ENCODE results near the gene LAMA5.
A peak's percentile ranks its signal among the peaks of the same experiment; 100 is the strongest.
"Not testable (repeated sequence)": the region's sequence is repeated elsewhere in the genome, so short reads cannot be mapped to it uniquely, and the experiment has no call there.

The LAMA5 gene

GRCh38 chr20:62382306-62383198, 15.4 kb upstream of the LAMA5 start:
- peaks cover 23% of the 10 kb centered on the region for H3K4me1 Mint-ChIP-seq (ENCODE audit: low read depth)
- peaks cover 4% of the 10 kb centered on the region for H3K9me3 Mint-ChIP-seq (ENCODE audit: low read depth)
- no peak overlapping the region for H3K4me3 Mint-ChIP-seq
- peaks cover 7% of the 10 kb centered on the region for H3K36me3 Mint-ChIP-seq
- no peaks in the 10 kb centered on the region for H3K27me3 Mint-ChIP-seq
- H3K27ac Mint-ChIP-seq = no peak overlapping the region

DNA sequence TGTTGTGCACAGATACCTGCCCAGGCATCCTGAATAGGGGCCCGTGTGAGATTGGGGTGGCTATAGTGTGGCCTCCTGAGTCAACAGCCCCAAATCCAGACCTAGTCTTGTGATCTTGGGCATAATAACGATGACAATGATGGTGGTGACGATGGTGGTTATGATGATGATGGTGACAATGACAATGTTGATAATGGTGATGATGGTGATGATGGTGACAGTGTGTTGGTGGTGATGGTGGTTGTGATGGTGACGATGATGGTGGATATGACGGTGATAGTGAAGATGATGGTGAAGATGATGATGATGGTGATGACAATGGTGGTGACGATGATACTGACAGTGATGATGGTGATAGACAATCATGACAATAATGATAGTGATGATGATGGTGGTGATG, 14.7 kb upstream of the LAMA5 start:
- H3K4me3 Mint-ChIP-seq = no peak overlapping the region
- H3K27ac Mint-ChIP-seq = no peak overlapping the region
- no peaks in the 10 kb centered on the region for H3K27me3 Mint-ChIP-seq
- H3K4me1 Mint-ChIP-seq (ENCODE audit: low read depth) = peaks cover 23% of the 10 kb centered on the region
- H3K9me3 Mint-ChIP-seq (ENCODE audit: low read depth) = peaks cover 4% of the 10 kb centered on the region
- peaks cover 7% of the 10 kb centered on the region for H3K36me3 Mint-ChIP-seq

- peak overlapping the region; percentile 54 for H3K27ac Mint-ChIP-seq
- H3K9me3 Mint-ChIP-seq (ENCODE audit: low read depth) = peaks cover 4% of the 10 kb centered on the region
- peaks cover 23% of the 10 kb centered on the region for H3K4me1 Mint-ChIP-seq (ENCODE audit: low read depth)
- H3K27me3 Mint-ChIP-seq = no peaks in the 10 kb centered on the region
- H3K4me3 Mint-ChIP-seq = no peak overlapping the region
- H3K36me3 Mint-ChIP-seq = peaks cover 7% of the 10 kb centered on the region
Observed at GRCh38 chr20:62381202-62381797, 14.2 kb upstream of the LAMA5 start.

GRCh38 chr20:62378215-62378614, 11.1 kb upstream of the LAMA5 start:
- Mint-ChIP-seq H3K36me3 (peaks cover 7% of the 10 kb centered on the region), H3K9me3 (ENCODE audit: low read depth) (peaks cover 4% of the 10 kb centered on the region), H3K27ac (no peak overlapping the region), H3K27me3 (no peaks in the 10 kb centered on the region), H3K4me1 (ENCODE audit: low read depth) (peaks cover 8% of the 10 kb centered on the region), H3K4me3 (no peak overlapping the region)

- peaks cover 4% of the 10 kb centered on the region for H3K9me3 Mint-ChIP-seq (ENCODE audit: low read depth)
Observed at GRCh38 chr20:62377615-62378178, 10.6 kb upstream of the LAMA5 start.

GRCh38 chr20:62377064-62377461, 10.0 kb upstream of the LAMA5 start:
- no peak overlapping the region for H3K4me3 Mint-ChIP-seq
- peaks cover 2% of the 10 kb centered on the region for H3K4me1 Mint-ChIP-seq (ENCODE audit: low read depth)
- H3K9me3 Mint-ChIP-seq (ENCODE audit: low read depth) = peaks cover 3% of the 10 kb centered on the region
- peaks cover 4% of the 10 kb centered on the region for H3K36me3 Mint-ChIP-seq
- no peaks in the 10 kb centered on the region for H3K27me3 Mint-ChIP-seq
- no peak overlapping the region for H3K27ac Mint-ChIP-seq

More at GRCh38 chr20:62377615-62378178, 10.6 kb upstream of the LAMA5 start:
- H3K4me1 Mint-ChIP-seq (ENCODE audit: low read depth) = peaks cover 6% of the 10 kb centered on the region
- no peak overlapping the region for H3K4me3 Mint-ChIP-seq
- no peak overlapping the region for H3K27ac Mint-ChIP-seq
- peaks cover 7% of the 10 kb centered on the region for H3K36me3 Mint-ChIP-seq
- no peaks in the 10 kb centered on the region for H3K27me3 Mint-ChIP-seq

DNA sequence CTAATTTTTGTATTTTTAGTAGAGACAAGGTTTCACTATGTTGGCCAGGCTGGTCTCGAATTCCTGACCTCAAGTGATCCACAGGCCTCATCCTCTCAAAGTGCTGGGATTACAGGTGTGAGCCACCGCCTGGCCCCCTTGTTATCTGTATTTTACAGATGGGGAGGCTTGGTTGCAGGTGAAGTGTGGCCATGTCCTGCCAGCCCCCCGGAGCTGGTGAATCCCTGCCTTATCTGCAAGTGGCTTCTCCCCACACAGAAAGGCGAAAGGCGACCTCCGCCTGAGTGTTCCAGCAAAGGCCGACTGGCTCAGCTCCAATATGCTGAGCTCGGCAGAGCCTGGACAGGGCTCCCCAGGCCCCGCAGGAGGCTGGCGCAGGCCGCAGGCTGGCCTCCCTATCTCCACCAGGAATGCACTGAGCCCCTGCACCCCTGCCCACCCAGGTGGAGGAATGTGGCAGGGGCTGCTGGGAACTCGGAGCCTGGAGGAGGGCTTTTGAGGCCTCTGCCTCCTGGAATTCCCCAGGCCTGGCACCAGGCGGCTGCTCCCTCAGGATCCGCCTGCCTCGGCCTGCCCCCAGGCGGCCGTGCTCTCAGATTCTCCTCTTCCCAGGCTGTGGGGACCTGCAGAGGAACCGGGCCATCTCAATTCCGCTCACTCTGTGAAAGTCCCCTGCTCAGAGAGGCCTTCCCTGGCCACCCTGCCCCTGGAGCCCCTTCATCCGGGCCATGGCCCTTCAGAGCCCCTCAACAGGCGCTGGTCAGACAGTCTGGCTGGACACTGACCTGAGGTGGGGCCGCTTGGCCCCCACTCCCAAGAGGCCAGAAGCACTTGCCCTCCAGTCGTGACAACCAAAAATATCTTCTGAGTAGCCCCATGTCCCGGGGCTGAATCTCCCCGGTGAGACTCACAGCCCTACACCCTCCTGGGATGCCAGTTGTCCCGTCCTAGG, 9.3 kb upstream of the LAMA5 start:
- H3K4me1 Mint-ChIP-seq (ENCODE audit: low read depth) = no peaks in the 10 kb centered on the region
- no peak overlapping the region for H3K4me3 Mint-ChIP-seq
- no peak overlapping the region for H3K27ac Mint-ChIP-seq
- H3K36me3 Mint-ChIP-seq = no peaks in the 10 kb centered on the region
- no peaks in the 10 kb centered on the region for H3K27me3 Mint-ChIP-seq
- no peaks in the 10 kb centered on the region for H3K9me3 Mint-ChIP-seq (ENCODE audit: low read depth)

DNA sequence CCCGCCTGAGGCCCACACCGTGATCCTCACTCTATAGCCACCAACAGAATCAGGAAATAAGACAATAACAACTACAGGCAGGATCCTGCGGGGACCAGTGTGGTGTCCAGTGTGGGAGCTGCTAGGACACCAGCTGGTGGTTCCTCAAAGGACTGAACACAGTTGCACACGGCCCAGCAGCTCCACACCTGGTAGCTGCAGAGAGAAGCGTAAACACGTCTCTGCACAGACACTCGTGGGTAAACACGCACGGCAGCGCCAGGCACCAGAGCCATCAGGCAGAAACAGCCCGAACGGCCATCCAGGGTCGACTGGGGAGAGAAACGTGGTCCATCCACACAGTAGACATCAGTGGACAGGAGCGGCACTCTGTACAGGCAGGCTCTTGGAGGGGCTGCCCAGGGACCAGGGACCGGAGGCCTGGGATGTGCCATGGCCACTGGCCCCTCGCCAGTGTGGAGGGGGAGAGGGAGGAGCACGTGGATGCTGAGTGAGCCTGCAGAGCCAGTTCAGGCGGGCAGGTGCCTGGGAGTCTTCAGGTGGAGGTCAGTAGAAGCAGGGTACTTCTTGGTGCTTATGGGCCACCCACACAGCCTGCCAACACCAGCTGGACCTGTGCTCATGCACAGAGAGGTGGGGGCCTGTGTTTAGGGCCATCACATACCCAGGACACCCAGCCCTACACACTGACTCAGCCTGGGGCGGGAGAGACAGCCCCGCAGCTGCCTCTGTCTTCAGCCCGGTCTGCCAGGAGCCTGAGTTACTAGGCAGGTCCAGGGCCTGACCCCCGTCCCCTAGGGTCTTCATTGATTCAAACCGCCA, 7.4 kb upstream of the LAMA5 start:
- H3K4me1 Mint-ChIP-seq (ENCODE audit: low read depth) = peaks cover under 1% of the 10 kb centered on the region
- no peaks in the 10 kb centered on the region for H3K27me3 Mint-ChIP-seq

GRCh38 chr20:62373631-62374179, 6.6 kb upstream of the LAMA5 start:
- H3K4me1 Mint-ChIP-seq (ENCODE audit: low read depth); H3K36me3 Mint-ChIP-seq; H3K9me3 Mint-ChIP-seq (ENCODE audit: low read depth); H3K27me3 Mint-ChIP-seq; H3K4me3 Mint-ChIP-seq; H3K27ac Mint-ChIP-seq: not testable (repeated sequence)

More for the DNA sequence above, 7.4 kb upstream of the LAMA5 start:
- Mint-ChIP-seq H3K36me3 (no peaks in the 10 kb centered on the region), H3K9me3 (ENCODE audit: low read depth) (no peaks in the 10 kb centered on the region), H3K27ac (no peak overlapping the region), H3K4me3 (no peak overlapping the region)

- no peak overlapping the region for H3K27ac Mint-ChIP-seq
- H3K27me3 Mint-ChIP-seq = peaks cover 2% of the 10 kb centered on the region
- H3K4me3 Mint-ChIP-seq = no peak overlapping the region
- H3K4me1 Mint-ChIP-seq (ENCODE audit: low read depth) = peaks cover 6% of the 10 kb centered on the region
- no peaks in the 10 kb centered on the region for H3K9me3 Mint-ChIP-seq (ENCODE audit: low read depth)
- no peaks in the 10 kb centered on the region for H3K36me3 Mint-ChIP-seq
Observed at GRCh38 chr20:62372042-62372993, 5.2 kb upstream of the LAMA5 start.

GRCh38 chr20:62371588-62372041, 4.5 kb upstream of the LAMA5 start:
- H3K27me3 Mint-ChIP-seq = peaks cover 2% of the 10 kb centered on the region
- no peaks in the 10 kb centered on the region for H3K9me3 Mint-ChIP-seq (ENCODE audit: low read depth)
- H3K4me1 Mint-ChIP-seq (ENCODE audit: low read depth) = peaks cover 6% of the 10 kb centered on the region
- H3K36me3 Mint-ChIP-seq = no peaks in the 10 kb centered on the region
- no peak overlapping the region for H3K4me3 Mint-ChIP-seq
- H3K27ac Mint-ChIP-seq = no peak overlapping the region

- no peaks in the 10 kb centered on the region for H3K36me3 Mint-ChIP-seq
- H3K27ac Mint-ChIP-seq = no peak overlapping the region
Observed at GRCh38 chr20:62370807-62371587, 3.9 kb upstream of the LAMA5 start.

More at GRCh38 chr20:62370807-62371587, 3.9 kb upstream of the LAMA5 start:
- Mint-ChIP-seq H3K4me1 (ENCODE audit: low read depth) (peaks cover 6% of the 10 kb centered on the region), H3K9me3 (ENCODE audit: low read depth) (no peaks in the 10 kb centered on the region), H3K4me3 (no peak overlapping the region), H3K27me3 (peaks cover 2% of the 10 kb centered on the region)
